MM.1S (cell line): Measurements from ENCODE around the gene HLA-DQA2.

Source experiments
- DNase-seq: peaks from one replicate; pipeline ENCODE4 v3.0.0-alpha.2; 2015
- H2AFZ ChIP-seq: fragments of 300-600 bp; sonication (generic); 2 replicates; pipeline ENCODE4 v1.6.0; 2016; ENCODE audit warnings: antibody characterized with exemption, low read length
- H3F3A ChIP-seq: fragments of 300-600 bp; sonication (generic); 2 replicates; pipeline ENCODE4 v1.6.1; 2016; ENCODE audit warnings: mild to moderate bottlenecking, antibody characterized with exemption, low read length, moderate library complexity, mixed read lengths; ENCODE audit not compliant: insufficient read depth
- H3K27ac ChIP-seq: fragments of 300-600 bp; sonication (generic); 2 replicates; pipeline ENCODE4 v1.5.1; 2016; ENCODE audit warnings: mild to moderate bottlenecking, low read length
- H3K27me3 ChIP-seq: fragments of 300-600 bp; sonication (generic); replicated peaks from 2 replicates; pipeline ENCODE4 v1.6.0; 2016; ENCODE audit warnings: low read length; ENCODE audit not compliant: insufficient read depth
- H3K36me3 ChIP-seq: fragments of 300-600 bp; sonication (generic); replicated peaks from 2 replicates; pipeline ENCODE4 v1.6.1; 2016; ENCODE audit warnings: mild to moderate bottlenecking, low read length, mixed read lengths; ENCODE audit not compliant: insufficient read depth
- H3K4me1 ChIP-seq: fragments of 300-600 bp; sonication (generic); 2 replicates; pipeline ENCODE4 v1.6.1; 2016; ENCODE audit warnings: low read length, mixed read lengths
- H3K4me2 ChIP-seq: fragments of 300-600 bp; sonication (generic); 2 replicates; pipeline ENCODE4 v1.6.0; 2016; ENCODE audit warnings: low read depth, low read length
- H3K4me3 ChIP-seq: fragments of 300-600 bp; sonication (generic); 2 replicates; pipeline ENCODE4 v1.5.1; 2016; ENCODE audit warnings: low read length, mixed read lengths
- H3K79me2 ChIP-seq: fragments of 300-600 bp; sonication (generic); 2 replicates; pipeline ENCODE4 v1.6.1; 2016; ENCODE audit warnings: mixed run types, low read length, mixed read lengths
- H3K9ac ChIP-seq: fragments of 300-600 bp; sonication (generic); 2 replicates; pipeline ENCODE4 v1.6.1; 2016; ENCODE audit warnings: low read length, mixed read lengths
- H3K9me2 ChIP-seq: fragments of 300-600 bp; sonication (generic); replicated peaks from 2 replicates; pipeline ENCODE4 v1.6.1; 2016; ENCODE audit warnings: mild to moderate bottlenecking, low read length, mixed read lengths; ENCODE audit not compliant: insufficient read depth
- H3K9me3 ChIP-seq: fragments of 300-600 bp; sonication (generic); replicated peaks from 2 replicates; pipeline ENCODE4 v1.6.1; 2016; ENCODE audit warnings: mild to moderate bottlenecking, low read length, mixed read lengths; ENCODE audit not compliant: insufficient read depth
- H4K20me1 ChIP-seq: fragments of 300-600 bp; sonication (generic); 2 replicates; pipeline ENCODE4 v1.6.1; 2016; ENCODE audit warnings: mild to moderate bottlenecking, low read length, moderate library complexity, mixed read lengths; ENCODE audit not compliant: insufficient read depth
- CTCF ChIP-seq: fragments of 300-600 bp; sonication (generic); IDR thresholded peaks from 2 replicates; pipeline ENCODE4 v1.5.1; 2016; ENCODE audit warnings: antibody characterized with exemption, low read length, mixed read lengths
- EZH2 ChIP-seq: fragments of 300-600 bp; sonication (generic); optimal IDR thresholded peaks from 2 replicates; pipeline ENCODE3; 2017; ENCODE audit warnings: low read depth, mild to moderate bottlenecking, antibody characterized with exemption, low read length, mixed read lengths
- EZH2phosphoT487 ChIP-seq: fragments of 300-600 bp; sonication (generic); IDR thresholded peaks from 2 replicates; pipeline ENCODE4 v1.6.1; 2018; ENCODE audit warnings: antibody characterized with exemption, low read length

HLA-DQA2 gene

GRCh38 chr6:32752580-32752979, 11.4 kb downstream of the HLA-DQA2 start:
- no peak for DNase-seq
- H3K9ac ChIP-seq, result no peak overlapping the region
- no peak overlapping the region for H3K27ac ChIP-seq
- TF ChIP-seq EZH2phosphoT487, result no peak
- TF ChIP-seq CTCF, result no peak
- no peak for TF ChIP-seq EZH2
- H3K9me3 ChIP-seq, result no peaks in the 10 kb centered on the region
- no peaks in the 10 kb centered on the region for H3K36me3 ChIP-seq
- no peaks in the 10 kb centered on the region for H3K9me2 ChIP-seq
- H4K20me1 ChIP-seq, result no peaks in the 10 kb centered on the region
- H2AFZ ChIP-seq, result no peak overlapping the region
- no peaks in the 10 kb centered on the region for H3K4me1 ChIP-seq
- no peak overlapping the region for H3K4me3 ChIP-seq
- no peaks in the 10 kb centered on the region for H3K79me2 ChIP-seq
- no peaks in the 10 kb centered on the region for H3K27me3 ChIP-seq
- H3F3A ChIP-seq, result no peaks in the 10 kb centered on the region
- H3K4me2 ChIP-seq, result no peak overlapping the region

- H3K4me3 ChIP-seq, result no peak overlapping the region
- H4K20me1 ChIP-seq, result no peaks in the 10 kb centered on the region
- no peaks in the 10 kb centered on the region for H3K27me3 ChIP-seq
- no peak overlapping the region for H3K9ac ChIP-seq
- no peaks in the 10 kb centered on the region for H3K79me2 ChIP-seq
- H3K9me3 ChIP-seq, result no peaks in the 10 kb centered on the region
- H3K9me2 ChIP-seq, result no peaks in the 10 kb centered on the region
- no peak overlapping the region for H2AFZ ChIP-seq
- no peak for DNase-seq
- no peak for TF ChIP-seq CTCF
- TF ChIP-seq EZH2, result no peak
- no peak for TF ChIP-seq EZH2phosphoT487
- no peak overlapping the region for H3K4me2 ChIP-seq
- H3K4me1 ChIP-seq, result no peaks in the 10 kb centered on the region
- no peaks in the 10 kb centered on the region for H3K36me3 ChIP-seq
- no peaks in the 10 kb centered on the region for H3F3A ChIP-seq
- no peak overlapping the region for H3K27ac ChIP-seq
These were observed 18.5 kb downstream of the HLA-DQA2 start for GRCh38 chr6:32759669-32760068.

- Histone ChIP-seq H3F3A (no peaks in the 10 kb centered on the region), H3K27me3 (no peaks in the 10 kb centered on the region), H3K4me2 (no peak overlapping the region), H3K79me2 (no peaks in the 10 kb centered on the region), H4K20me1 (no peaks in the 10 kb centered on the region), H3K36me3 (no peaks in the 10 kb centered on the region), H3K9me3 (no peaks in the 10 kb centered on the region), H2AFZ (no peak overlapping the region), H3K27ac (no peak overlapping the region), H3K9me2 (no peaks in the 10 kb centered on the region), H3K9ac (no peak overlapping the region), H3K4me1 (no peaks in the 10 kb centered on the region), H3K4me3 (no peak overlapping the region)
- TF ChIP-seq CTCF (no peak), EZH2 (no peak), EZH2phosphoT487 (no peak)
- no peak for DNase-seq
These were observed 19.9 kb downstream of the HLA-DQA2 start for GRCh38 chr6:32761072-32761471.
